Fibroblast of gingiva (primary cell): ENCODE data around the gene GALT.

Experiments
- DNase-seq: peaks from one replicate; pipeline ENCODE4 v3.0.0-alpha.2; 2011; ENCODE audit warnings: low read depth

GALT gene

DNA sequence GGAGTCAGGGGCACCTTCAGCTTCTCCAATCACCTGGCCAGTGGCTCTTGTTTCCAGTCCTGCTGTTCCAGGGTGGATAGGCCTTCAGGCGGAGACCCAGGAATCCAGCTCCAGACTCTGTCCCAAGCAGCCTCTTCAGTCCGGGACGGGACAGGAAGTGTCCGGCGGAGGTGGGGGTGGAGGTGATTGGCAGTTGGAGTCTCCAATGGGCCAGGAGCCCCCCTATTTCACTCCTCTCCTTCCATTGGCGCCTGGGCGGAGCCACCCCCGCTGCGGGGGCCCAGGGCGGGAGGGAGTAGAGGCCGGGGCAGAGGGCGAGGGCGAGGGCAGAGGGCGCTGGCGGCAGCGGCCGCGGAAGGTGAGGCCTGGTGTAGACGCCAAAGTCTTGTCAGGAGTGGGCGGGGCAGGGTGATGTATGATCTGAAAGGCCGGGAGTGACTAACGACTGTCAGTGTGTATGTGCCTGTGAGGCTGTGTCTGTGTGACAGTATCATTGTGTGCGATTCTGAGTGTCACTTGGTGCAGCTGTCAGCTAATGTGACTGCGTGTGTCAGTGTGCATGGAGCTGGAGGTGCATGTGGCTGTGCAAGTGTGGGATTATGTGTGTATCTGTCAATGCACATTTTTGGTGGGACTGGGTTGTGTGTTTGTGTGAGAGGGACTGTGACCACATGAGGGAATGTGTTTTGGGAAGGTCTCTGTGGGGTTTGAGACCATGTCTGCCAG, 5.6 kb downstream of the GALT start, which contains the start of gene IL11RA:
Gene IL11RA, plus strand, starts transcription at position 310 of the 726 bp plus-strand sequence. CDS start 3,033 bp downstream, outside the sequence.
- DNase-seq = peak; percentile 94

DNA sequence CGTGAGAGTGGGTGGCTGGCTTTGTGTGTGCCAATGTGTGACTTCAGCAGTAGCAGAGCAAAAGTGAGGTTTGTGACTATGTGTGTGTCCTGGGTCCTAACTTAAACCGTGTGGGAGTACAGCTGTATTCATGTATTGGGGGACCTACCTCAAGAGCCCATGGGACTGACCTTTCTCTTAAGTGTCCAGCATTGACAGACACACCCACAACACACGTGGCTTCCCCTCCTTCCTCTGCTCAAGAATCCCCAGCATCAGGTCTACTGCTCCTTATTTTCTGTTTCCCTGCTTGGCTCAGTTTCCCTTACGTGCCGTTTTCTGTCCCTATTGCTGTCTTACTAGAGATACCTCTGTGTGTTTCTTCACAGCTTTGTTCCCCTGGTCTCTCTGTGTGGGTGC, 6.1 kb downstream of the GALT start:
- DNase-seq = no peak

- DNase-seq = peak; percentile 45
Observed at GRCh38 chr9:34653151-34654072, 6.9 kb downstream of the GALT start.

DNA sequence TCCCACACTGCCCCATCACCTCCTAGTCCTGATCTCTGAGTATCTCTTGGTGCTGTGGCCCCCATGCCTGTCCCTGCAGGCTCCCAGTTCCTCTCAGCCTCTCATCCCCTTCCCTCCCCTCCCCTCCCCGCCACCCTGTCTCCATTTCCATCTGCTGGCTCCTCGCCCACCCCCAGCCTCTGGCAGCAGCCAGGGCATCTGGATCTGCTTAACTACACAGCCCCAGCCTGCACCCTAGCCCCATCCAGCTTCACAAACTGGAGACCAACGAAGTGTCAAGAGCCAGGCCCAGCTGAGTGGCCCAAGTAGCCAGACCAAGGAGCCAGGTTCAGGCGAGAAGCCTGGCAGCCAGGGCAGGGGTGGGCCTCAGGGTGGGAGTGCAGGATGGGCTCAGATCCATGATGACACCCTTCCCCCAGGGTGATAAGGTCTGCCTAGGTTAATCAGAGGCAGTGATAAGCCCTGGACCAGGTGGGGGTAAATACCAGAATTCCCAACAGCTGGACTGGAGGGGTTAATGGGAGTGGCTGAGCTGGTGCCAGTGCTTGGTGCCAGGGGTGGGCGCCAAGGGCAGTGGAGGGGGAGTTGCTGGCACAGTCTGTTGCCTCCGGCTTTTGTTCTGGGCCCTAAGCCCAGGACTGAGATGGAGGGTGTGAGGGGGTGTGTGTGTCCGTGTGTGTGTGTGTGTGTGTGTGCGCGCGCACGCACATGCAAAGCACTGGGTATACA, 8.0 kb downstream of the GALT start:
- peak; percentile 97 for DNase-seq

DNA sequence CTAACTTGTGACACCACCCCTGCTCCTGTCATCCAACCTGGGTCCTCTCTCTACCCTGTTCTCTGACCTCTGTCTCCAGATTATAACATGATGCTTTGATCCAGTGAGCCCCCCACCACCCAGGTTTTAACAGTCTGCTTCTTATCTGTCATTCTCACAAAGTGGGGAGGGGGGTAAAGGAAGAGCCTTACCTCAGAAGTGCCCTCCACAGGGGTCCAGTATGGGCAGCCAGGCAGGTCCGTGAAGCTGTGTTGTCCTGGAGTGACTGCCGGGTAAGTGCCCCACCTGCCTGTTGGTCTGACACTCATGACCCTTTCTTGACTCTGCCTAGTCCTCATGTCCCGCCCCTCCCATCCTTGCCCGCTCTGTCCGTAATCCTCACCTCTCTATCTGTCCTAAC, 8.9 kb downstream of the GALT start:
- DNase-seq = no peak

DNA sequence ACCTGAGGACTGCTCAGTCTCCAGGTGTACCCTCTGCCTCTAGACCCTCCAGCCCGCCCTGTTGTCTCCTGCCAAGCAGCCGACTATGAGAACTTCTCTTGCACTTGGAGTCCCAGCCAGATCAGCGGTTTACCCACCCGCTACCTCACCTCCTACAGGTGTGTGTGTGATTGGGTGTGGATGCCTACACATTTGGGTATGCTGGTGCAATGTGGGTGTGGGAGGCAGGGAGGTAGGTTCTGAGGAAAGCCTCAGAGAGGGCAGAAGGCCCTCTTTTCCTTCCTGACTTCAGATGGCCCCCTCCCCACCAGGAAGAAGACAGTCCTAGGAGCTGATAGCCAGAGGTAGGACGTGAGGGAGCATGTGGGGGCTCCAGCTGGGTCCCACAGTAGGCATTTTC, 10.5 kb downstream of the GALT start:
- no peak for DNase-seq

- DNase-seq = no peak
Observed at GRCh38 chr9:34658461-34658860, 12.0 kb downstream of the GALT start.

- DNase-seq = no peak
Observed at GRCh38 chr9:34659592-34660253, 13.2 kb downstream of the GALT start.

DNA sequence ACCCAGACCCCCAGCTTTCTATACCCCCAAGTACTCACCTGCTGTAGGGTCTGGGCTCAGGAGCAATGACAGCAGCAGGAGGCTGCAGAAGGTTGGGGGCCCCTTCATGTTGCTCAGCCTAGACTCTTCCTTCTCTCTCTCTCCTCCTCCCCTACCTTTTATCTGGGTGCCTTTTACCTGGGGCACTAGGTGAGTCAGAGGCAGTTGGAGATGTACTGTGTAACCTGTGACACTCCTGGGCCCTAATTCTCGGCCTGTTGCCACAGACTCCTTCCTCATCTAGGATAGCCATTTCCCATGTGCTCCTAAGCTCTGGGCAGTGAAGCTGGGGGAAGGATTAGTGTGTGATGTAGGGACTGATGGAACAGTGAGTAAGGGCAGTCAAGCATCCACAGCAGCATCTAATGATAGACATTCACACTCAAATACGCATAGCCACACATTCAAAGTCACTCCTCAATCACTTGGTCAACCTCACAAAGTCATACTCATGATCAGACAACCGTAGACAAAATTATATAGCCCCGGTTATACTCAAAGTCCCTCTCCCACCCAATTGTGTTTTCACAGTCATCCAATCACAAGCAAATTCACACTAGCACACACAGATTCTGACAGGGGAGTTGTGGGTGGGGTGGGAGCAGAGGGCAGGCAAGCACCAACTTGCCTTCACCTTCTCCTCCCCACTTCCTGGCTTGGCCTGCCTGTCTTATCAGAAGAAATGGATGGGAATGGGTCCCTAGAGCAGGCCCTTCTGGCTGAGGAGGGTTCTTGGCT, 16.2 kb downstream of the GALT start, which contains the start of gene CCL27:
Gene CCL27, minus strand, starts transcription at position 132 of the 777 bp plus-strand sequence. Its CDS starts 24 bp downstream, at position 108.
- DNase-seq = no peak

DNA sequence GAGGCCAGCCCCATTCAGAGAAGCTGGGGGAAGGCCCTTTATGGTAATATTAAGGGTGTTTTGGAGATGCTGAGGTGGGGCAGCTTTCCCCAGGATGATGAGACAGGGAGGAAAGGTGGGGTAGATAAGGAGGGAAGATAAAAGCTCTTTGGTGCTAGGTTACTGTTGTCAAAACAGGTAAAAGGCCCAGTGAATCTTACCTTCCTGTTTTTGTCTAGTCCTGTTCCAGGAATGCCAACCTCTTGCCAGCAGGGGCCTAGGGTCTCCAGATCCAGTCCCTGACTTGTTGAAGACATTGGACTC, 16.8 kb downstream of the GALT start:
- no peak for DNase-seq

- peak; percentile 81 for DNase-seq
Observed at GRCh38 chr9:34664281-34665066, 18.0 kb downstream of the GALT start.

- DNase-seq = no peak
Observed at GRCh38 chr9:34665067-34665380, 18.5 kb downstream of the GALT start.

- DNase-seq = peak; percentile 96
Observed at GRCh38 chr9:34665381-34666250, 19.1 kb downstream of the GALT start.

GRCh38 chr9:34669809-34670562, 23.5 kb downstream of the GALT start:
- DNase-seq = no peak

DNA sequence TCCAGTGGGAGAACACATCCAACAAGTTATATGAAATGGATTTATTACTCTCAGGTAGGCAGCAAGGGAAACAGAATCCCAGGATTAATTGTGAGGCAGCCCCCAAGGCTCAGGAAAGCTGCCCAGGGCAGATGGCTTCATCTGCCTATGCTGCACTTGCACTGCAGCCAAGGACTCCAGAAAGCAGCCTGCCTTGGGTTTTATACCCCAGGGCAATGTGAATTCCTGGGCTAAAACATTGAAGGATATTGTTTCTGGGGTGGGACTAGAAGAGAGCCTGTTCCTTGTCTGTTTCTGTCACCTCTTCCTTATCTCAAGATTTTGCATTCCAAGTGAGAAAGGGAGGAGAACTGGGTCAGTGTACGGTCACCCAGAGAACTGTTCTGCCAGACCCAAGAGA, 24.8 kb downstream of the GALT start:
- DNase-seq = no peak

- no peak for DNase-seq
Observed at GRCh38 chr9:34674440-34674839, 28.0 kb downstream of the GALT start.

DNA sequence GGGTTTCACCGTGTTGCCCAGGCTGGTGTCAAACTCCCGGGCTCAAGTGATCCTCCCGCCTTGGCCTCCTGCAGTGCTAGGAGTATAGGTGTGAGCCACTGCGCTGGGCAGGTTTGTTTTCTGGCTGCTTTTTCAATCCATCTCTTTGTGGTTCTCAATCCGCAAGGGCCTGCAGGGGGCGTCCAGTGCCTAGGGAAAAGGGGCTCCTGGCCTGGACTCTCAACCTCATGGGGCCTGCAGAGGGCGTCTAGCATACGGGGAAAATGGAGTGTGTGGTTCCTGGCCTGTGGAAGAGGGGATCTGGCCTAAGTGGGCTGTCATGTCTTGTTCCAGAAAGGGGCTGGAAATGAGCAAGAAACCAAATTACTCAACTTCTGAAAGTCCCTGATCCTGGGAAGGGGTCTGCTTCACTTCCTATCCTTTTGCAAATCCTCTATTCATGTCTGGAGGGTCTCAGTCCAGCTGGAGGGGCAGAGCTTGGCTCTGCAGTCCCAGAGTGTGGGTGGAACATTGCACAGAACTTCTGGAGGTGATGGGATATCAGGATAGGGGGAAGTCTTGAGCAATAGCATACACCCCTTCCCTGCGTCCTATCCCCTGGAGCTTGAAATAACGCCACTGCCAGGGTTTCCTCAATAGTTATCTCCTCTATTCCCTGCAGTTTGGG, 28.7 kb downstream of the GALT start:
- DNase-seq = peak; percentile 80

- peak; percentile 40 for DNase-seq
Observed at GRCh38 chr9:34675869-34676268, 29.4 kb downstream of the GALT start.
